GM12878 (cell line): Measurements from ENCODE around the gene CLASP2. TPM values are rescaled to one million over a fixed set of nuclear protein-coding genes. Genes with fewer than 3 reads are reported as not detected.

Experiments
- ATAC-seq: fragments of 200-7000 bp; cut with Tn5 transposase; 3 replicates; pipeline ENCODE4 v1.9.1; 2020; ENCODE audit warnings: mild to moderate bottlenecking, moderate library complexity
- BruUV-seq: library from RNA; stranded (reverse); fragments of 400-500 nt; replicated peaks from 2 replicates; lab custom pipeline; 2021; lab: Mats Ljungman, UMichigan
- CTCF ChIA-PET: fragments of 300-600 bp; sonication (Branson Sonifier 250); formaldehyde crosslinking; extraction: SDS; loops from one replicate; lab custom pipeline; 2021; ENCODE audit warnings: inconsistent platforms; lab: Yijun Ruan, JAX
- POLR2A ChIA-PET: fragments of 350-600 bp; formaldehyde crosslinking; extraction: SDS; loops from one replicate; lab custom pipeline; 2021; ENCODE audit warnings: inconsistent platforms; lab: Charles Lee
- RAD21 ChIA-PET: fragments of 300-600 bp; sonication (Branson Sonifier 250); formaldehyde crosslinking; loops from one replicate; lab custom pipeline; 2023; ENCODE audit warnings: antibody characterized with exemption; ENCODE audit not compliant: unreplicated experiment; lab: Charles Lee
- SMC1A ChIA-PET: fragments of 300-600 bp; sonication (Branson Sonifier 250); formaldehyde crosslinking; loops from one replicate; lab custom pipeline; 2023; ENCODE audit not compliant: unreplicated experiment, uncharacterized antibody; lab: Charles Lee
- DNase-seq: peaks from one replicate; pipeline ENCODE4 v3.0.0-alpha.2; 2011; ENCODE audit warnings: low read depth, low spot score
- FAIRE-seq: peaks from 3 replicates; lab custom pipeline; 2011; peaks lifted over from hg19 to GRCh38; lab: Jason Lieb, UNC
- H2AFZ ChIP-seq: 2 replicates; pipeline ENCODE4 v1.6.0; 2011; ENCODE audit warnings: low read depth, low read length, control low read depth; ENCODE audit not compliant: control insufficient read depth
- H3K27ac ChIP-seq: 2 replicates; pipeline ENCODE4 v1.5.1; 2011; ENCODE audit warnings: control low read depth; ENCODE audit not compliant: control insufficient read depth, insufficient read depth
- H3K27me3 ChIP-seq, 2 experiments: replicated peaks in 1 of 2; 2 replicates each; pipeline versions ENCODE4 v1.6.0 to v1.6.1; 2011; ENCODE audit warnings: low read length in 1 of 2; ENCODE audit not compliant: control insufficient read depth in 2 of 2, insufficient read depth in 2 of 2
- H3K36me3 ChIP-seq, 2 experiments: 2 replicates each; pipeline ENCODE4 v1.5.1; 2011; ENCODE audit warnings: low read length in 1 of 2; ENCODE audit not compliant: control insufficient read depth in 2 of 2, insufficient read depth in 2 of 2
- H3K4me1 ChIP-seq: 2 replicates; pipeline ENCODE4 v1.6.1; 2011; ENCODE audit warnings: mild to moderate bottlenecking, low read length, moderate library complexity, mixed read lengths; ENCODE audit not compliant: control insufficient read depth, insufficient read depth
- H3K4me2 ChIP-seq: 2 replicates; pipeline ENCODE4 v1.6.0; 2011; ENCODE audit warnings: control low read depth; ENCODE audit not compliant: control insufficient read depth, insufficient read depth
- H3K4me3 ChIP-seq: fragments of 200-600 bp; sonication (generic); 2 replicates; pipeline ENCODE4 v1.5.1; 2016
- H3K79me2 ChIP-seq: 2 replicates; pipeline ENCODE4 v1.6.0; 2011; ENCODE audit warnings: low read length; ENCODE audit not compliant: control insufficient read depth, insufficient read depth
- H3K9ac ChIP-seq: 2 replicates; pipeline ENCODE4 v1.8.0; 2011; ENCODE audit warnings: low read length, control low read depth, mixed read lengths; ENCODE audit not compliant: control insufficient read depth, insufficient read depth
- H3K9me3 ChIP-seq: replicated peaks from 3 replicates; pipeline ENCODE4 v1.5.1; 2011; ENCODE audit warnings: mild to moderate bottlenecking, low read length; ENCODE audit not compliant: control insufficient read depth, insufficient read depth
- H4K20me1 ChIP-seq: 2 replicates; pipeline ENCODE4 v1.6.0; 2011; ENCODE audit not compliant: control insufficient read depth, insufficient read depth
- ATF2 ChIP-seq: IDR thresholded peaks from 2 replicates; pipeline ENCODE4 v1.6.1; 2012; ENCODE audit warnings: low read length, inconsistent platforms
- BCL11A ChIP-seq: IDR thresholded peaks from 2 replicates; pipeline ENCODE4 v1.6.1; 2011; ENCODE audit warnings: low read depth, low read length
- CHD2 ChIP-seq: IDR thresholded peaks from 2 replicates; pipeline ENCODE4 v1.6.1; 2011; ENCODE audit warnings: low read depth, low read length, improper control_type of control experiment, borderline replicate concordance
- DPF2 ChIP-seq: fragments of 450-650 bp; IDR thresholded peaks from 2 replicates; pipeline ENCODE4 v1.6.1; 2017; ENCODE audit warnings: mild to moderate bottlenecking
- E2F8 ChIP-seq: fragments of 450-650 bp; IDR thresholded peaks from 2 replicates; pipeline ENCODE4 v1.6.1; 2018; ENCODE audit warnings: mild to moderate bottlenecking, low read depth, moderate library complexity; ENCODE audit not compliant: partially characterized antibody
- FOXM1 ChIP-seq: IDR thresholded peaks from 2 replicates; pipeline ENCODE4 v1.6.1; 2012; ENCODE audit warnings: low read depth, mild to moderate bottlenecking, inconsistent platforms, low read length, moderate library complexity
- HCFC1 ChIP-seq: fragments of 150-350 bp; IDR thresholded peaks from 2 replicates; pipeline ENCODE4 v1.6.1; 2014; ENCODE audit warnings: low read length
- LARP7 ChIP-seq: fragments of 450-650 bp; IDR thresholded peaks from 2 replicates; pipeline ENCODE4 v1.6.1; 2017; ENCODE audit warnings: mild to moderate bottlenecking
- NFIC ChIP-seq: IDR thresholded peaks from 2 replicates; pipeline ENCODE4 v1.6.1; 2012; ENCODE audit warnings: low read depth, mild to moderate bottlenecking, inconsistent platforms, low read length, moderate library complexity
- NKRF ChIP-seq: fragments of 450-650 bp; conservative IDR thresholded peaks from 2 replicates; pipeline ENCODE4 v1.6.1; 2017; ENCODE audit warnings: mild to moderate bottlenecking, moderate library complexity
- RUNX3 ChIP-seq: IDR thresholded peaks from 2 replicates; pipeline ENCODE4 v1.6.1; 2012; ENCODE audit warnings: low read length, inconsistent platforms
- SIN3A ChIP-seq: IDR thresholded peaks from 2 replicates; pipeline ENCODE4 v1.6.1; 2012; ENCODE audit warnings: low read depth, low read length, improper control_type of control experiment
- SIX5 ChIP-seq: IDR thresholded peaks from 2 replicates; pipeline ENCODE4 v1.6.1; 2011; ENCODE audit warnings: mild to moderate bottlenecking, low read depth, low read length, moderate library complexity; ENCODE audit not compliant: severe bottlenecking
- SMC3 ChIP-seq: IDR thresholded peaks from 2 replicates; pipeline ENCODE4 v1.6.1; 2011; ENCODE audit warnings: low read length, improper control_type of control experiment, borderline replicate concordance
- SREBF1 ChIP-seq: IDR thresholded peaks from 2 replicates; pipeline ENCODE4 v1.6.1; 2012; ENCODE audit warnings: mild to moderate bottlenecking, low read length
- ZZZ3 ChIP-seq: IDR thresholded peaks from 2 replicates; pipeline ENCODE4 v1.6.1; 2011; ENCODE audit warnings: low read depth; ENCODE audit not compliant: control insufficient read depth, insufficient read length
- WGBS: methylation state at CpG from one replicate; pipeline ENCODE4 v1.1.6; 2016; ENCODE audit warnings: low lambda C conversion rate; ENCODE audit not compliant: insufficient replicate concordance, insufficient coverage; ENCODE audit errors: missing lambda C conversion rate; 5-methylcytosine and 5-hydroxymethylcytosine counted together
- in situ Hi-C: fragments of 300-500 bp; cut with MboI; formaldehyde crosslinking; loops from 9 replicates; pipeline ENCODE4 v1.14.3; 2018; ENCODE audit warnings: mixed read lengths
- intact Hi-C: fragments of 100-400 bp; cut with micrococcal nuclease; formaldehyde crosslinking; loops from one replicate; pipeline ENCODE4 v1.14.2; 2022; ENCODE audit not compliant: unreplicated experiment
- polyA plus RNA-seq, 11 experiments: library from polyadenylated mRNA; depleted of rRNA in 4 of 11; unstranded in 6 of 11; stranded (reverse) in 5 of 11; fragments of >200 nt; fragmentation: Nextera tagmentation in 4 of 11; fragmentation: Illumina TruSeq in 1 of 11; extraction: Ambion mirVana in 4 of 11; extraction: Trizol in 1 of 11; gene quantifications; 1 replicate in 1 of 11; 2 replicates in 10 of 11; pipeline versions ENCODE4 v1.2.1 to v1.2.3, GENCODE V29; 2011 to 2016; ENCODE audit warnings: inconsistent platforms in 2 of 11, missing spikeins in 2 of 11, low read depth in 1 of 11
- total RNA-seq, 4 experiments: library from RNA; depleted of rRNA in 3 of 4; stranded (reverse); fragments of >200 nt in 3 of 4; fragmentation: Illumina TruSeq in 1 of 4; extraction: Trizol in 1 of 4; gene quantifications; 2 replicates each; pipeline versions ENCODE4 v1.2.1 to v1.2.3, GENCODE V29; 2013 to 2021
- TF ChIP-seq, protein P1 (sequence below): fragments of 450-650 bp; IDR thresholded peaks from 2 replicates; pipeline ENCODE4 v1.6.1; 2017; ENCODE audit warnings: mild to moderate bottlenecking, low read depth, inconsistent platforms; ENCODE audit not compliant: poor library complexity, severe bottlenecking

Gene CLASP2
- total and polyA plus RNA-seq, 10 of the 15 experiments (the other 5 are each of a cell fraction or from before 2014, with no cell fraction given), result 4.0 to 38.3 (median 26.8) TPM

- H3K79me2 ChIP-seq, result no peaks in the 10 kb centered on the region
- RAD21 ChIA-PET, result no interaction called here
- CTCF ChIA-PET, result no interaction called here
- intact Hi-C loops, result no loop called here
- ATAC-seq (no peak), DNase-seq (no peak), FAIRE-seq (no peak)
- POLR2A ChIA-PET, result no interaction called here
- no peaks in the 10 kb centered on the region for H3K27me3 ChIP-seq
- no peak overlapping the region for H3K27ac ChIP-seq
- H4K20me1 ChIP-seq, result no peaks in the 10 kb centered on the region
- in situ Hi-C loops, result no loop called here
- TF ChIP-seq SIX5 (no peak), HCFC1 (no peak), ZZZ3 (no peak), DPF2 (no peak), ATF2 (no peak), E2F8 (no peak), NKRF (no peak), SMC3 (no peak), NFIC (no peak), FOXM1 (no peak), SIN3A (no peak), BCL11A (no peak), CHD2 (no peak), LARP7 (no peak), RUNX3 (no peak), SREBF1 (no peak)
- TF ChIP-seq, protein P1, sequence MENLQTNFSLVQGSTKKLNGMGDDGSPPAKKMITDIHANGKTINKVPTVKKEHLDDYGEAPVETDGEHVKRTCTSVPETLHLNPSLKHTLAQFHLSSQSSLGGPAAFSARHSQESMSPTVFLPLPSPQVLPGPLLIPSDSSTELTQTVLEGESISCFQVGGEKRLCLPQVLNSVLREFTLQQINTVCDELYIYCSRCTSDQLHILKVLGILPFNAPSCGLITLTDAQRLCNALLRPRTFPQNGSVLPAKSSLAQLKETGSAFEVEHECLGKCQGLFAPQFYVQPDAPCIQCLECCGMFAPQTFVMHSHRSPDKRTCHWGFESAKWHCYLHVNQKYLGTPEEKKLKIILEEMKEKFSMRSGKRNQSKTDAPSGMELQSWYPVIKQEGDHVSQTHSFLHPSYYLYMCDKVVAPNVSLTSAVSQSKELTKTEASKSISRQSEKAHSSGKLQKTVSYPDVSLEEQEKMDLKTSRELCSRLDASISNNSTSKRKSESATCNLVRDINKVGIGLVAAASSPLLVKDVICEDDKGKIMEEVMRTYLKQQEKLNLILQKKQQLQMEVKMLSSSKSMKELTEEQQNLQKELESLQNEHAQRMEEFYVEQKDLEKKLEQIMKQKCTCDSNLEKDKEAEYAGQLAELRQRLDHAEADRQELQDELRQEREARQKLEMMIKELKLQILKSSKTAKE, result no peak
- H3K9me3 ChIP-seq, result peaks cover 1% of the 10 kb centered on the region; the same call in 1 of the 3 replicates
- H3K4me3 ChIP-seq, result no peak overlapping the region
- SMC1A ChIA-PET, result no interaction called here
- H3K4me2 ChIP-seq, result no peak overlapping the region
- no peak overlapping the region for H2AFZ ChIP-seq
- WGBS, result 100% methylated on average over 1 of the region's 1 CpG
- no peak overlapping the region for H3K9ac ChIP-seq
- H3K4me1 ChIP-seq, result no peaks in the 10 kb centered on the region
- H3K36me3 ChIP-seq, result no peaks in the 10 kb centered on the region; a peak in 2 of 4 replicates
- no TSS peak for BruUV-seq
These were observed 196.3 kb downstream of the CLASP2 start for GRCh38 chr3:33521736-33522135.
